Sciatic nerve (tissue), 2 donors: ENCODE measurements around the gene NFIB. TPM values are rescaled to one million over a fixed set of nuclear protein-coding genes. Genes with fewer than 3 reads are reported as not detected.
A peak's percentile ranks its signal among the peaks of the same experiment; 100 is the strongest.

ENCODE experiments used
- ATAC-seq: fragments of 200-7000 bp; cut with Tn5 transposase; one replicate; pipeline ENCODE4 v1.9.1; 2020; ENCODE audit warnings: mild to moderate bottlenecking, moderate library complexity
- DNase-seq: peaks from one replicate; pipeline ENCODE4 v3.0.0-alpha.2; 2020; ENCODE audit warnings: low spot score
- intact Hi-C: fragments of 100-400 bp; cut with DNase I; formaldehyde crosslinking; loops from one replicate; pipeline ENCODE4 v1.14.2; 2022
- total RNA-seq: library from RNA; stranded (reverse); fragmentation: NEBNext Ultra II Directional; extraction: Animal tissue kit (Norgen Biotek cat#: 25700); gene quantifications from one replicate; pipeline ENCODE4 v1.2.1, GENCODE V29; 2021
- donor health status: DM: no; HTN: no; CAD: no.
- donor health status: DM: no; HTN: no; CAD: no.

The NFIB gene
- 137 TPM for total RNA-seq

DNA sequence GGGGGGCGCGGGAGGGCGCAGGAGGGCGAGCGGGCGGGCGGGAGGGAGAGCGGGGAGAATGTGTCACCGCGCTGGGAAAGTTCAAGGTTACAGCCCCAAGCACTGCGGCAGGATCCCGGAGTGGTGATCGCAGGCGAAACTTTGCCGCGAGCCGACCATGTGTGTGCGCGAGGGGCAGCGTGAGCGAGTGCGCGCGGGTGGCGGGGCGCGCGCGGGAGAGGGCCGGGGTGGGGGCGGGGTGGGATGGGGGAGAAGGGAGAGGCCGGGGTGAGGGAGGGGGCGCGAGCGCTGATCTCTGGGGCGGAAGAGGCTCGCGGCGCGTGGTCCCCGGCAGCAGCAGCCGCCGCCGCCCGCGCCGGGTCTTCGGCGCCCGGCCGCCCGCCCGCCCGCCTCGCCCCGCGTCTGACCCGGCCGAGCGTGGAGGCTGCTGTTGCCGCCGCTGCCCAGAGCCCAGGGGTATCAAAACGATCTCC, at the start of gene NFIB:
TSS of gene NFIB (minus strand) at position 191 of the 473 bp plus-strand sequence. CDS start 630 bp downstream, outside the sequence.
- ATAC-seq (peak; percentile 37), DNase-seq (peak; percentile 73)
- intact Hi-C loops = no loop called here

DNA sequence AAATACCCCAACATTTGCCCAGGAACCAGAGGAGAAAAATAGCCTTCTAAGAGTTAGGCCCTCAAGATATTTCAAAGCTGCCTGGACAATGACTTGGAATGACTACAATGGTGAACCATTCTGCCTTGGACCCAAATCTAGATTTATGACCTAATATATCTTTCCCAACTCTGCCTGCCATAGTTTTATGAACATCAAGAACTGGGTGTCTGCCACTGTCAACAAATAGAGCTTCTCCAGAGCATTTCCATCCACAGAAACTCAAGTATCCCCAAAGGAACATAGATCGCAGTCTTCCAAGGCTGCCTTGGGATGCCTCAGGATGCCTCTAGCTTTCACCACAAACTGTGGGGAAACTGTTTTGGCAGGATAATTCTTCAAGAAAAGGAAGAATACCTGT, 48.2 kb upstream of the NFIB start:
- intact Hi-C loops = no loop called here
- no peak for DNase-seq

DNA sequence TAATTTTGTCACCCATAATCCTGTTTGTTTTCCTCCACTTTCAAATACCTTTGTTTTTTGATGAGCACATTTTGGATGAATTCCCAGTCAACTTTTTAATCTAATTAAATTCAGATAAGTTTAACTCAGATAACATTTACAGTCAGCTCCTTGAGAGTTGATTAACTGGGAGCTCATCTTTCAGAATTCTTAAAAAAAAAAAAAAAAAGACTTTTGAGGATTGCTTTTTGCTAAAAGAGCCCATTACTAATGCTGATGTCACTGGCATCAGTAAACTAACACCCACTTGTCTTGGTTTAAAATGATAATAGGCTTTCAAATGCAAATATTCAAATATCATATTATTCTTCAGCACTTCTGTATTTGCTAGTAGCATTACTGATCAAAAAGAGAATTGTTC, 47.1 kb upstream of the NFIB start:
- ATAC-seq (no peak), DNase-seq (no peak)
- intact Hi-C loops = no loop called here

More for the DNA sequence above, 48.2 kb upstream of the NFIB start:
- peak; percentile 74 for ATAC-seq

DNA sequence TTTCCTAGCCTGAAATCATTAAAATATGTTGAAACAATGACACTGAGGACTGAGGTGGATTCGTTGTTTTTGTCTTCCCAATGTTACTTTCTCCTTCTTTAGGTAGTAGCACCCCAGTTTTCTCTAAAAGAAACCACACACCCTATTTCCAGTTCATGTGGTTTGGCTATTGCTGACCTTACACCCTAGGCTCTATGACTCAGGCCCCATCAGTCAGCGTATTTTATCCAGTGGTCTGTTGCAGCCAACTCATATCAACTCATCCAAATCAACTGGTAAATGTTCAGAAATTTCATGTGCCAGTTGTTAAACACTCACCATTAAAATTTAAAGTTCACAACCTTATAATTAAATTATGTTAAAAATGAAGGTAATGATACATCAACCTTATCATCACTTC, 44.6 kb upstream of the NFIB start:
- ATAC-seq = no peak
- no peak for DNase-seq
- intact Hi-C loops = no loop called here

DNA sequence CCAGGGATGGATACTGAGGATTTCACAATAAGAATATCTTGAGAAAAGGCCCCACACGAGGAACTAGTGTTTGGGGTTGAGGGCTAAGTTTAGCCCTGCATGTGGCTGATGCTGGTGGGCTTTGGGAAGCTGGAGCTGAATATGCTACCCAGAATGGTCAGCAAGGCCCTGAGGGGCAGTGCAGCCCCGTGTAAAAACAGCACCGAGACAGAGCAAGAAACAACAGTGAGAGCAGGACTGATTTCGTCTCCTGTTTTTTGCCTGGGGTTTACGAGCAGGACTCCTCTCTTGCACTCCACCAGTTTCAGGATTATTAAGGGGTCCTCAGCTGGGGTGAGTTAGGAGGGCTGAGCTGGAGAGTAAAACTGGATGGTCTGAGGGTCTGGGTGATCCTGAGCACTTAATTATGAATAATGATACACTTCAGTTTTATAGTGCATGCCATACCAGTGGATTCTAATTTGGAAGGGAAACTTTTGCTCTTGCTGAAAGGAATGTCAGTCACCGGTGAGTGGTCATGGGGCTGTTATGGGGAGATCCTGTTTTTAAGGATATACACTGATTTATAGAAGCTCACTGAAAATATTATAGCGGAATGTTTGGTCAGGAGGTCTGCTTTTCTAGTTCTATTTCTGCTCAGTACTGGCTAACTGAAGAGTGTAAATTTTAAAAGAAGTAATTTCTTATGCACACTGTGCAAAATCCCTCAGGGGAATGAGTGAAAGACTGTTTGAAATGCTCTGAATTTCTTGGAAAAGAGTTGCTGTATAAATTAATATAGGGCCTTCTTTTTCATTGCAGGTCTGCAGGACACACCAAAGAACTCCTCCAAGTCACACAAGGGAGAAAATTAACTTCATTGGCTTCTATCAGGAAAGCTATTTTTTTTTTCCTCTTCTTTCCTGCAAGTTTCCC, 42.7 kb upstream of the NFIB start:
- intact Hi-C loops = no loop called here
- DNase-seq (no peak), ATAC-seq (no peak)

DNA sequence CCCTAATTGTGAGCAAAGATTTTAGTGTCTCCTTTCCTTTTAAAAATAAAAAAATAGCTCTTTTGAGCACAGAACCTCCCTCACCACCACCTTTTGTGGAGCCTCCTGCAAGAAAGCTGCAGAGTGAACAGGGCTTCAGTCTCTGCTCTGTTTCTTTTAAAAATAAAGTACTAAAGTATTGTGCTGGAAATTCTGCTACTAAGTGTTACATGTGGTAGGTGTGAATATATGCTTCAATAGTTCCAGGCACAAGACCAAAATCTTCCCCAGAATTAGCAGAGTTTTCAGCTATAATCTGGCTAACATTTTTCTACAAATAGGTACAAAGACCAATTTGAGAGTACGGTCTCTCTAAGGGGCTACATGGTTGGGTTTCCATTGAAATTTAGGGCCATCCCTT, 40.3 kb upstream of the NFIB start:
- ATAC-seq (no peak), DNase-seq (no peak)
- intact Hi-C loops = loop anchor here (5.0 kb wide), 1 partner anchor 907 kb away; no protein-coding TSS in a partner anchor

DNA sequence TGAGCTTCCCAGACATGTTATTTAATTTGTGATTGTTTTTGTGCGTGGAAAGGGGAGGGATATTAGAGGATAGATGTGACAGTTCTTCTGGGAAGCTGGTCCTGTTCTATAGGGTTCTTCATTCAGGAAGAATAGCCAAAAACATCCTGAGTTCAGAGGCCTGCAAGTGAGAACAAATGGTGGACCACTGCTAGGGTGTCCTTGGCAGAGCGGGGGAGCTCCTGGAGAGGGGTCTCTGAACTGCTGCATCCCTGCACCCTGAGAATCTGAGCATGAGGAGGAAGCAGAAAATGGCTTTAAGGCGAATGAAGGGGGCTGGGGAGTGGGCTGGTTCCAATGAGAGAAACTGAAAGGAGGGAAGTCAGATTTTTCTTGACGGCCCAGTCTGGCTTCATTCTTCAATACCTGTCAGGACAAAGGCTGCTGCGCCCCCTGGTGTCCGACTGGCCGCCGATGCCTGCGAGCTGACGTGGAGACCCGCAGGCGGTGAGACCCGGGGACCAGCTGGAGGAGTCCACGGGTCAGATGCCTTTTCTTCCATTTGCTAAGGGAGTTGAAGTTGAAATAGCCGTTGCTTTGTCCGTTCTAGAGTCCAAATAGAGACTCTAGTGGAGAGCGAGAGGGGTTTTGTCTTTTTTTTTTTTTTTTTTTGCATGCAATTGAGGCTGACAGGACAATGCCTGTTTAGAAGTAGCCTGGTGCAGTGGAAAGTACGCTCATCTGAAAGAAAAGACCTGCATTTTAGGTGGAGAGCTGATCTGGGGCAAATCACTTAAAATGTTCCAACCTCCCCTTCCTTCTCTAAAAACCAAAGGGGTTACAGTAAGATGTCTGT, 39.5 kb upstream of the NFIB start:
- intact Hi-C loops = loop anchor here (5.0 kb wide), 1 partner anchor 906 kb away; no protein-coding TSS in a partner anchor
- ATAC-seq (peak; percentile 89), DNase-seq (peak; percentile 98)

DNA sequence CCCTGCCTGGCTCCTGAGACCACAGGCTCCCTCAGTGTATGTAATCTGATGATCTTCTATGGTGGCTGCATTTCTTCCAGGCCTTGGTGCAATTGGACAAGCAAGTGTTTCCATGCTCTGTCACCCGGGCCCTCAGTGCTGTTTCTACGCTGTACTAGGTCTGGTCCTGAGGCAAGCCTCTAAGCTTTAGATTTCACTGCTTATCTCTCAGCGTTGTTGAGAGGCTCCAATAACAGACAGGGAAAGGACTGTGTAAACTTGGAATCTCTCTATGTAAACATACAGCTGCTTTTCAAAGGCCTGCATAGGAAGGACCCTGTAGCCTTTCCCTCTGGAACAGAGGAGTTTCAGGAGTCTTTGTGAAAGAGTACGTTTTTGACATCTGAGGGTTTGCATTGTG, 38.6 kb upstream of the NFIB start:
- no peak for DNase-seq
- ATAC-seq = no peak
- intact Hi-C loops = loop anchor here (5.0 kb wide), 1 partner anchor 905 kb away; no protein-coding TSS in a partner anchor

DNA sequence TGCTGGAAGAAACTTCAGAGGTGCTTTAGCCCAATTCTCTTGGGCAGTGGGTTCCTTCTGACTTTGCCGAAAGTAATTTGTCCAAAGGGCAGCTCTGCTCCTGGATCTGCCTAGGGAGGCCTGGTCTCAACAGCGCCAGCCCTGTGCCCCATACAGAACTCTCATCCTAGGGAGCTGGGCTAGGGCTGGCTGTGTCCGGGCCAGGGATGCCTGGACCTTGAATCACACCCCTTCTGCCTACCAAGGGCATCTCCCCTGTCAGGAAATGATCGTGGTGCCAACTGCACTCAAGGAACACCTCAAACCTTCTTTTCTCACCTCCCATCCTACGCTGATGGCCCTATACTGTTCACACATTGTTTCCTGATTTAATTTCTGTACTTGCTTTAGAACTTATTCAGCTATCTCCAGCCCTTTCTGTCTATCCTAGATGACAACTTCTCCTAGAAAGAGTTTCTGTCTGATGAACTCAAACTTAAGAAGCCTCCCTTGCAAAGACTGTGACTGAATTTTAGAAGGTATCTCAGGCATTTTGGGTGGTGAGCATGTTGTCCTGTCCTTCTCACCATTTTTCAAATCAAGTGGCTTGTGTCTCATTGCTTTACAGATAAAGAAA, 37.4 kb upstream of the NFIB start:
- intact Hi-C loops = loop anchor here (5.0 kb wide), 1 partner anchor 904 kb away; no protein-coding TSS in a partner anchor
- no peak for DNase-seq
- ATAC-seq = no peak

DNA sequence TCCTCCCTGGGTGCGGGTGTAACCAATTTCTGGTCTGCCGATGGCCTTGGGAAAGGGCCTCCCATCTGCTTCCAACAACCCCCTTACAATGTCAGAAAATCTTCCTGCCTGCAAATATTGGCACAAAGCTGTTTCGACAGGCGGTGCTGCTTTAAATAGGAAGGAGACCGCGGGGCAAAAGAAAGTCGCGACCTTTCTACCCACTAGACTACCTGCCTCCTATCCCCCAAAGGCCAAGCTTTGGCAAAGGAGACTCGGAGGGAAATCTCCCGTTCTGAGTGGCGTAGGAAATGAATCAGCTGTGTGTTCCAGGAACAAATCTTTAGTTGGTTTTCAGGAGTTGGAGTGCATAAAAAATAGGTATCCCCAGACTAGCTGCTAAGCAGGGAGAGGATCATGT, 36.8 kb upstream of the NFIB start:
- no peak for DNase-seq
- intact Hi-C loops = loop anchor here (5.0 kb wide), 1 partner anchor 903 kb away; no protein-coding TSS in a partner anchor
- no peak for ATAC-seq

DNA sequence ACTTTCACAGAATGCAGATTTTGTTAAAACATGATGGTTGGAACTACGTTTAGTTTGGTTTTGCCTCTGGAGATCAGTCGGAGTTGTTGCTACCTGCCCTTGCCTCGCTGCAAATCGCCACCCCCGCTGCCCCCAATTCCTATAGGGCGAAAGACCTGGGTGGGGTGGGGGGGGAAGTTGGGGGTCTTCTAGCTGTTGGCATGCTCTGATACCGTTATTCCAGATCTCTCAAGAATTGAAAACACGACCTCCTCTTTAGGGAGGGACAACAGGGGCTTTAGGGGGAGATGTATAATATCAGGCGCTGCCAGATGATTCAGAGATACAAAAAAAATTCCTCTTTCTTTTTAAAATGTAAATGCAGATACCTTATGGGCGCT, 36.4 kb upstream of the NFIB start:
- DNase-seq (no peak), ATAC-seq (no peak)
- intact Hi-C loops = loop anchor here (5.0 kb wide), 1 partner anchor 903 kb away; no protein-coding TSS in a partner anchor

DNA sequence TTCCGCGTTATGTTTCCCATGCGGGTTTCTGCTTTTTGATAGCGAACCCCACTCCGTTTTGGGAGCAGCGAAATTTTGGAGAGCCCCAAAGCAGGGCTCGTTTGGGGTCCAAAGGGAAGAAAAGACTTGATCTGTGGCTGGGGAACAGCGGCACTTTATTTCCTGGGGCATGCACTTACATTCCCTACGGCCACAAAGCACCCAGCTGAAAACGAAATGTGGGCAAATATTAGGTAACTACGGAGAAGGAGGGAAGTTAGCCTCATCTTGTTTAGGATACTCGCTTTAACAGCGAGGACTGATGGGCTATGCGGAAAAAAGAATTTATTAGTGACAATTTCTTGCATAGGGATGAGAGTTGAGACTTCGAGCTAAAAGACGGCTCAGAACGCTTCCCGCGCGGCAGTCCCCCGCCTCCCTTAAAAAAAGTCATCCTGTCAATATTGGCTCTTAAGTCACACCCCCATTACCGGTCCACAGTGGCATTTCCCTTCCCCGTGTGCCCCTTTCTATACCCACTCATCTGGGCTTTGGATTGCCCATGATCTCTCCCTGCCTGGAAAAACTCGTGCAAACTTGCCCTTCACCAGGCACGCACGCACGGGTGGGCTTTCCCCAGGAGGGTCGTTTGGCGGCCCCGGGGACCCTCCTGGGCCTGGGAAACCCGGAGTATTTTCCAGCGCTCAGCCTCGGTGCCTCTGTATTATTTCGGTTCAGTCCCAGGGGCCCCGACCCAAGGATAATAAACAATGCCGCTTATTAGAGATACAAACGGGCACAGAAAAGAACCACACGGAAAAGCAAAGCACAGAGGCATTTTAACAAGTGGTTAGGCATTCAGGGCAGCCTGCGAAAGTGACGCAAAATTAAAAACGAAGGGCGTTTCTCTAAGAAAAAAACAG, 35.8 kb upstream of the NFIB start:
- ATAC-seq (no peak), DNase-seq (no peak)
- intact Hi-C loops = loop anchor here (5.0 kb wide), 1 partner anchor 902 kb away; no protein-coding TSS in a partner anchor

DNA sequence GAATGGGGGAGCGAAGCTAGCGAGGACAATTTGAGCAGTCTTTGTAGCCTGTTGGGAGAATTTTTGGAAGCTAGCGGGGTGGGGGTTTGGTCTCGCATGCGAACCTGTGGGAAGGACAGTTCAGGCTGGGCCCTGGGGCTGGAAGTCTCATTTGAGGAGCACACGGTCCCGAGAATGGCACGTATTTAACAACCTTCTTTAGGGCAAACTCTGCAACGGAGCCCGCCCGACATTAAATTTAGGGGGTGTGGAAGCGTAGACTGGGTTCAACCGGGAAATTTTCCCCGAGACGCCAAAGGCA, 35.2 kb upstream of the NFIB start:
- DNase-seq (no peak), ATAC-seq (no peak)
- intact Hi-C loops = no loop called here

DNA sequence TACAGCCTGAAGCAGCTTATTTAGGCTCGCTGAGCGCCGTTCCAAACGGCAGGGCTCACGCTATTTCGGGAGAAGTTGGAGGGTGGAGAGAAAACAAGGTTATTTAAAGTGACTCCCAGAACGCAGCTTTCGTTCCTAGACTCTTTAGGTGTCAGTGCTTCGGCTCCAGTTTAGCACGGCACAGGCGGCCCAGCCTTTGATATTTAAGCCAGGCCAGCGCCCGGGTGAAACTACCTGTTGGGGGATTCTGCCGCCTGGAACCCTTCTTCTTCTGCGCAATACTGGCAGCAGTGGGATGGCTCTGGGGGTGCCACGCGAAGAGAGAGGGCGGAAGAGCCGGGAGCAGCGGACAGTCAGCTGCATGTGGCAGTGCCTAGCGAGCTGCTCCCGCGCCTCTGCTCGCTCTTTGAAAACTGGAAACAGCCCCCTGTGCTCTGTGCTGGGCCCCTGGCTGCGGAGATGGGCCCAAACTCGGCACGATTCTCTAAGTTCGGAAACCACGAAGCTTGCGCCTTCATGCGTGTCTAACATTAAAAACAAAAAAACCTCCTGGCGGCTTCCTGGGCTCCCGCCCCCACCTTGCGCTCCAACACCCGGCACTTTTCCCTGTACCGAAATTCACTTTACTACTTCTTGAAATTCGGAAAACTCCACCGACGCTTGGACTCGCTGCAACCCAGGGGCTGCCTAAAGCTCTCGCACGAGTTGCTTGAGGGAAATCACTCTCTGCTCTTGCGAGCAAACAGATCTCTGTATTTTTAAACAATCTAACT, 34.6 kb upstream of the NFIB start:
- DNase-seq = no peak
- intact Hi-C loops = no loop called here
- peak; percentile 31 for ATAC-seq

DNA sequence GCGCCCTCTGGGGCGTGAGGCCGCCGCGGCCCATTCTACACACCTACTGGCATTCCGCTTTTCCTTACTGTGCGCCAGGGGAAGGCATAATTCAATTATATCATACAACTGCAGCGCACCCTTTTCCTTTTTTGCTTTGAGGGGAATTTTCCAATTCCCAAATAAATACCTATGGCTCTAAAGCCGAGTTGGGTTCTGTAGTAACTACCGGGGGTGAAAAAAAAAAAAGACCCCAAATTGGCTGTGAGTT, 34.1 kb upstream of the NFIB start:
- no peak for DNase-seq

DNA sequence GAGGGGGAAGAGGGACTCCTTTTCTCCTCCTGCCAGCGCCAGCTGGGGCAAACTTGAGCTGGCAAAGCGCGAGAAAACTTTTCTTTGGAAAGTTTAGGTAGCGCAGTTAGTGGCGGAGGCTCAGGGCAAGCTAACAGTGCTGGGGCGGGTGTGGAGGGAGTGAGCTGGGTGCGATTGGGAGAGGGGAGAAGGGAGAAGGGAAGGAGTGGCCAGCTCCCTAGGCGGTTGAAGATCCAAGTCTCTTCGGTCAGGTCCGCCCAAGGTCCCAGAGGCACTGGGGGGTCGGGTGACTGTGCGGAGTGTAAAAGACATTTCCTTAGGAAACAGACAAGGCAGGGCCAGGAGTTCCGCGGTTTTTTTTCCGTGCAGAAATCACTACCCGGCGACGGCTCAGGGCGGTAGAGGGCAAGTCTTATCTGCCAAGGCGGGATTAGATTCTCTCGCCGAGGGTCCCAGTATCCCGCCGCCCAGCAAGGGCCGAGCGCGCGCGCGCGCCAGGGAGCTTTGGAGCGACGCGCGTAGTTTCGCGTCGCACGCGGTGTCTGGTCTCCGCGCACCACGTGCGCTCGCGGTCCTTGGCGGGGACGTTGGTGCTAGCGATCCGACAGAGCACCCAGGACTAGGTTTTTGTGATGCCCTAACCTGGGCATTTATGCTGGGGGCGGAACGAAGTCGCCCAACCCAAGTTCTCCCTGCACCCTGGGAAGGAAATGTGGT, 33.6 kb upstream of the NFIB start:
- intact Hi-C loops = no loop called here
- DNase-seq = no peak

More for the DNA sequence above, 34.1 kb upstream of the NFIB start:
- intact Hi-C loops = no loop called here
- peak; percentile 44 for ATAC-seq

DNA sequence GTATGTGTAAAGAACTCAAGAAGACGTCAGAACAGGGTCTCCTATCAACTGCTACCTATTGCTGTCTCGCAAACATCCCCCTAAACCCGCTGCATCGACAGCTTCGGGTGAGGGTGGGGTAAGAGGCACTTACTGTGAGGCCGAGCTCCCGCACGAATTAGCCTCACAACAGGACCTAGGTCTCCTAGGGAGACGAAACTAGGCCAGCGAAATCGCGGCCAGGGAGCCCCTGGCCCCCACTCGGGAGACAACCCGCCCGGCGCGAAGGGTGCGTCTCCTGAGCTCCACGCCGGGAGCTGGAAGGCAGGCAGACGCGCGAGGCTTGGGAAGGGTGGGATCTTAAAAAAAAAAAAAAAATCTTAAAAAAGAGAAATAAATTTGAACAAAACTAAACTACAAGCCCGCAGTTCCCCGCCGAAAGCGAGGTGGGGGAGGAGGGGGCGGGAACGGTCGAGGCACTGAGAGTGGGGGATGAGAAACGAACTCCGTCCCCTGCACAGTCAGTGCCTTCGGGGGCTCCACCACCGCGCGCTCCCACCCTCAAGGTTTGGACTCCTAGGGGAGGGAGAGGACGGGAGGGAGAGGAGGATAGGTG, 33.0 kb upstream of the NFIB start:
- DNase-seq = no peak
- peak; percentile 41 for ATAC-seq
- intact Hi-C loops = no loop called here

More for the DNA sequence above, 33.6 kb upstream of the NFIB start:
- peak; percentile 59 for ATAC-seq
